GM18507 (cell line): ENCODE results near the gene LYZL2.
"Not testable (repeated sequence)": the region's sequence is repeated elsewhere in the genome, so short reads cannot be mapped to it uniquely, and the experiment has no call there.

Experiments
- DNase-seq: peaks from one replicate; pipeline ENCODE4 v3.0.0; 2011; ENCODE audit warnings: low read depth; ENCODE audit not compliant: insufficient read length; ENCODE audit errors: extremely low spot score
- FAIRE-seq: peaks from 2 replicates; lab custom pipeline; 2011; peaks lifted over from hg19 to GRCh38; lab: Jason Lieb, UNC

The LYZL2 gene

DNA sequence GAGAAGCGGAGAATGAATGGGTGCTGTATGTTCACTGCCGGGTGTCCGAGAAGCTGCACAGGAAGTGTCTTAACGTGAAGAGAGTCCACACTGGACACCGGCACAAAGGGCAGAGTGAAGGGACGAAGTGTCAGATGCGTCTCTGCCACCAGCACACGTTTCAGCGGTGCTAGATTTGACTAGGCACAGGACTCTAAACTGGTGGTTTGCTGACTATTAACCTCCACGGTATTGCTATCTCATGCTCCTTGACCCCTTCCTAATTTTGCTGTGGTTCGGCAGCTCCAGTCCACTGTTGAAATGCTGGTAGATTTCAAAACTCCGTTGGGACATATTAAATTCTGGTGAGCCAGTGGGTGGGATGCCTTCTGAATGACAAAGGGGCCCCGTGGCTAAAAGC is 13.3 kb upstream of the LYZL2 start:
- not testable (repeated sequence) for FAIRE-seq, DNase-seq

DNA sequence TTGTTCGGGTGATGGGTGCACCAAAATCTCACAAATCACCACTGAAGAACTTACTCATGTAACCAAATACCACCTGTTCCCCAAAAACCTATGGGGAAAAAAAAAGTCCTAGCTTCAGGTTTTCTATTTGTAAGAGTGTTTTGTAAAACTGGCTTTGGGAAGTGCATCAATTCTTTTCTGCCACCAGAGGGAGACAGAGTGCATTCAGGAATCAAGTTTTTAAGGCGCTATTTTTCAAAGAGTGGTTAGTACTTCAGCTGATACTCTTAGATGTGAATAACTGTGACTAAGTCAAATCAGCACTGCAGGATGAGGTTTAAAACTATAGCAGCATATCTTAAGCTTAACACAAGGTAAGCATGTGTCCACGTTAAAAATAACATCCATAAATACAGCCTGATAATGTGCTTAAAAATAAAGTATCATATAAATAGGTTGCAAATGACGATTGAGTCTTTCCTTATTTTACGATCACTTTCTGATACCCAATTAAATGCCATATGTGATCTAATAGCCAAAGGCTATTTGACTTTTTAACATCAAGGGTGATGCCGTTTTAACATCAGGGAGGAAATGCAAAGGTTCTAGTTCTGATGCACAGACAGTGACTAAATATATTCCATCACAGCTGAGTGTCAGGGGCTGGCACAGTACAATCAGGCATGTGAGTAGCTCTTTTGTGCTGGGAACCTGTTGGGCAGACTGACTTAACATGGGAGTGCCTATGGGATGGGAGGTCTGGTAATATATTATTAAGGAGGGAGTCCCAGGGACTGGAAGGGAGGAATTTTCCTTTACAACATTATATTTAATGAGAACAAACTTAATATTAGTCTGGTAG is 10.6 kb upstream of the LYZL2 start:
- DNase-seq (peak; percentile 22), FAIRE-seq (peak; percentile 61)

DNA sequence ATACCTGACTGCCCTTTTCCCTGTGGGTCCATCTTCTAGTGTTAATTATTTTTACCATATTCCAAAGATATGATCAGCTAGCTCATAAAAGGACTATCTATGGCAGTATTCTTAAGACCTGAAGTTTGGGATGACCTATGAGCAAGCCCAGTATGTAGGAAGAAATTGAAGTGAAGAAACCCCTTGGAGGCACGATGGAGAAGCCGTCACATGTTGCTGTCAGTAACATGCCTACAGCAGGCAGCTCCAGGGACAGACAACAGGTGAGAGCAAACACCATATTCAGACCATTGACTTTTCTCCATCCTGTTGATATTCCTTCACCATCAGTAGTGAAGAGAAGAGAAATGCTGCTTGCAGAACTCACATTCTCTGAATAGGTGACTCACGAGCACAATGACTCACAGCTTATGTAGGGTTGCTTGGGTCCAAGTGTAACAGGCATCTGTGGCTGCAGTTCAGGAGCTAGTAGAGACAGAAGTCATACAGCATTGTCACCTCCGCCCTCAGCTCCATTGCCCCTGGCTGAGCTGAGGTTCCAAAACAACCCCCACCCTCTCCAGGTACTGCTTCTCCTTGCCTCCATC is 8.4 kb upstream of the LYZL2 start:
- no peak for FAIRE-seq
- DNase-seq = no peak

DNA sequence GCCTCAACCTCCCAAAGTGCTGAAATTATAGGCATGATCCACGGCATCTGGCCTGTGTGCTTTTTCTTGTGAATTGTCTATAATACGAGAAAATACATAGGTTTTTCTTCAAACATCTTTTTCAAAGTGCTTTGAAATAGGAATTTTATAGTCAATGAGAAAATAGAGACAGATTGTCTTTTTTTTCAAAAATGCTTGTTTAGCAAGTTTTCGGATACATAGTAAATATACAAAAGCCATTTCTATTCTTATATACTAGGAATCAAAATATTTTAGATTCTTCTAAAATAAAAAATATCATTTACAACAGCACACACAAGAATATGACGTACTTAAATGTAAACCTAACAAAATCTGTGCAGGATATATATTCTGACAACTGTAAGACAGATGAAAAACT is 1.6 kb upstream of the LYZL2 start:
- DNase-seq = no peak
- no peak for FAIRE-seq

DNA sequence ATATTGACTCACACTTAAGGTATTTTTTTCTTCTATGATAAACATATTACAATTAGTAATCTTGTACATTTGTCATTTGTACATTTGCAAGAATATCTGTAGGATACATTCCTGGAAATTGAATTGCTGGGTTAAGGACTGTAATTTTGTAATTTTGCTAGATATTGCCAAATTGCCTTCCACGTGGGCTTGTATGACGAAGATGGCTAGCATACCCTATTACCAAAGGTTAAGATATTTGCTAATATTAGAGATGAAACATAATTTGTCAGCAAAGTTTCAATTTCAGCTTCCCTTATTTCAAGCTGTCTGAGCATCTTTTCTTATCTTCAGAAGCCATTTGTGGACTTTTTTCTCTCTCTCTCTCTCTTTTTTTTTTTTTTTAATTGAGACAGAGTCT is 1.0 kb upstream of the LYZL2 start:
- no peak for FAIRE-seq
- DNase-seq = no peak

DNA sequence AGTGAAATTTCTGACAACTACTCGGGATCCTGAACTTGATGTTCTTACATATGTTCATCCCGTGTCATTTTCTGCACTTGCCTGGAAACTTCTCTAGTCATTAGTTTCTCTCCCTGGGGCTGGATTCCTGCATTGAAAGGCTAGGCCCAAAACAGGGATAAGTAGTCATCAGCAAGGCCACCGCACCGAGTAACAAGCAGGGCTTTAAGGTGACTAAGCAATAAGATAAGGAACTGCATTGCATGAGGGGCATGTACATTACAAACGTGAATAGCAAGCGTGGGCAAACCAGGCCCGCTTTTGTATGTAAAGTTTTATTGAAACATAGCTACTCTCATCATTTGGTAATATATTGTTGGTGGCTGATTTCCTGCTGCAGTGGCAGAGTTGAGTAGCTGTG is 977 bp downstream of the LYZL2 start:
- DNase-seq, FAIRE-seq: not testable (repeated sequence)

DNA sequence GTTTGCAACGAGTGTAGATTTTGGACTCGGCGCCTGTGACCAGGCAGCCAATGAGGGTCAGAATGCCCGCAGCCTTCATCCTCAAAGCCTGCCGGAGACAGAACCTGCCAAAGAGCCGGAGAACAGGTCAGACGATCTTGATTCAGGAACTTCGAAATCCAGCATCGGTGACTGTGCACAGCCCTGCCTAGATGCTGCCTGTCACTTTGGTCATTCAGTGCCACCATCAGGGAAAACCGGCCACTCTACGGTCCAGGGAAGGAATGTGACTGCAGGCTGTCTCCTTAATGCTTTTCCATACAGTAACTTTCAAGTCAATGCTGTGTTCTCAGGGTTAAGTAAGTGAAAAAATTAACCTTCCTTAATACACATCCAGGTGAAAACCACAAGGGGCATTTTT is 2.7 kb downstream of the LYZL2 start:
- DNase-seq, FAIRE-seq: not testable (repeated sequence)

DNA sequence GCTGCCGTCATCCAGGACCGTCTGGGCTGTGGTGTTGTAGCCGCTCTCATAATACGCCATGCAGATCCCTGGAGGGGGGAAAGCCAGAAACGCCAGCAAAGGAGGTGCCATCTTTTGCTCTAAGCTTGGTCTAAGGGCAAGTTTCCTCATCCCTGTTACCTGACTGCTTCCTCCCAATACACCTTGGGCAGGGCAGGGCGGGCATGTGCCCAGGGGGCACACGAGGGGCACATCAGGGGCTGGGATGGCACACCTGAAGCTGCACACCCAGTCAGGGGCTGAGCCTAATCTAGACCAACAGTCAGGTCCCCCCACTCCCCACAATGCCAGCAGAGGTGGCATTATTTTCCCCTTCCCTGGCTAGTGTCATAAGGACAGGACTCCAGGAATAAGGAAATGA is 3.4 kb downstream of the LYZL2 start:
- FAIRE-seq, DNase-seq: not testable (repeated sequence)

DNA sequence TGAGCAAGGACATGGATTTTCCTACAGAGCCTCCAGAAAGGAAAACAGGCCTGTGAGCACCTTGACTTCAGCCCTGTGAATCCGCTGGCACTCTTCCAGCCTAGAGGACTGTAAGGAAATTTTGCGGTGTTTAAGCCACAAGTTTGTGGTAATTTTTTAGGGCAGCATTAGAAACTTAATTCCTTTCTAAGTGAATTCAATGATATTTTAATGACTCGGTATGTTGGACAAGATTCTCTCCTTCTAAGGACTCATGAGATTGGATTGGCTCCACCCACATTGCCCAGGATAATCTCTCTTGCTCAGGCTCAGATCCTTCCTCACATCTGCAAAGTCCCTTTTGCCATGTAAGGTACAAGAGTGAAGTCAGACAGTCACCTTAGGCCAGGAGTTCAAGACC is 4.5 kb downstream of the LYZL2 start:
- FAIRE-seq (no peak), DNase-seq (no peak)

DNA sequence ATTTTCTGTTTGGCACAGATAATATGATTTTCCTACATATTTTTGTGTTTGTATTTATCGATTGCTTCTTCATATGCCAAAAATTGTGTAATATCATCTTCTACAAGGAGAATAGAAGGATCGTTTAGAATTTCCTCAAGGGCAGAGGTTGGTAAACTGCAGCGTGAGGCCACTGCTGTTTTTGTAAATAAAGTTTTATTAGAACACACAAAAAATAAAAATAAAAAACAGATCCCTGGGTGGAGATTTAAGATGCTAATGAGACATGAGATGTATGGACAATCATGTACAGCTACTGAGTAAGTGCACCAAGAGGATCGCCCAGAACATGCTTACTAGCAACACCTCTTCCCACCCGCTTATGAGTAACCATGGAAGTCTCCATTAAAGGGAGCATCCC is 9.6 kb downstream of the LYZL2 start:
- no peak for FAIRE-seq

DNA sequence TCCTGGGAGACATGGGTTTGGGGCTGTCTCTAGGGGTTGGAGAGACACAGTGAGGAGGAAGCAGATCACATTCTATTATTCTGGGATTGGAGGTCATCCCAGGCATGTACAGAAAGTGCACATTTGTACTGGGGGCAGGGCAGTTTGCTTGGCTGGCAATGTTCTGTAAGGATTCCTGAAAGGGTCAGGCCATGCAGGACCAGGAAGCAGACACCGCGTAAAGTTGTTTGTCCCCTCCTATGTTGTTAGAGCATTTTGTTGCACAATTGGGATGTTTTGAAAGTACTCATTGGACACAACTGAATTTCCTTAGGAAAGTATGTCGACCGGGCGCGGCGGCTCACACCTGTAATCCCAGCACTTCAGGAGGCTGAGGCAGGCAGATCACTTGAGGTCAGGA is 12.5 kb downstream of the LYZL2 start:
- no peak for FAIRE-seq
- DNase-seq = no peak

More for the DNA sequence above, 9.6 kb downstream of the LYZL2 start:
- no peak for DNase-seq

DNA sequence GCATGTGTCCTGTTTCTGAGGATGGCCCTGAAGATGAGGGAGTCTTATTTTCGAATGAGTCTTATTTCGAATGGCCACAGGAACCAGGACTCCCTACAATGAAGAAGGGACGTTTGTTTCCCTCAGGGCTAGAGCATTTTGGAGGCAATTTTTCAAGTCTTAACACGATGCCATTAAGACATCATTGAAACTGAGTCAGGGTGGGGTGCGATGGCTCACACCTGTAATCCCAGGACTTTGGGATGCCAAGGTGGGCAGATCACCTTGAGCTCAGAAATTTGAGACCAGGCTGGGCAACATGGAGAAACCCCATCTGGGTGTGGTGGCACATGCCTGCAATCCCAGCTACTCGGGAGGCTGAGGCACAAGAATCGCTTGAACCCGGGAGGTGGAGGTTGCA is 18.5 kb downstream of the LYZL2 start:
- DNase-seq, FAIRE-seq: not testable (repeated sequence)

DNA sequence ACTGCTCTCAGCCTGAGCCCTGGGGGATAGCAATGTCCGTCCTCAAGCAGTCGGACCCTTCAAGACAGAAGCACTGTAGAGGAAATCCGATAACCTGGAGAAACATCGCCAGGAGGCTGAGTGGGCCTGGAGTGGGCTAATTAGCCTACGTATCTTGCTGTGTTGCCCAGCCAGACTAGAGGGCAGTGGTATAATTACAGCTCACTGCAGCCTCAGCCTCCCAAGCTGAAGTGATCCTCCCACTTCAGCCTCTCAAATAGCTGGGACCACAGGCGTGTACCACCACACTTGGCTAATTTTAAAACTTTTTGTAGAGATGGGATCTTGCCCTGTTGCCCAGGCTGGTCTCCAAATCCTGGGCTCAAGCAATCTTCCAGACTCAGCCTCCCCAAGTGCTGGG is 21.7 kb downstream of the LYZL2 start:
- DNase-seq (no peak), FAIRE-seq (no peak)

DNA sequence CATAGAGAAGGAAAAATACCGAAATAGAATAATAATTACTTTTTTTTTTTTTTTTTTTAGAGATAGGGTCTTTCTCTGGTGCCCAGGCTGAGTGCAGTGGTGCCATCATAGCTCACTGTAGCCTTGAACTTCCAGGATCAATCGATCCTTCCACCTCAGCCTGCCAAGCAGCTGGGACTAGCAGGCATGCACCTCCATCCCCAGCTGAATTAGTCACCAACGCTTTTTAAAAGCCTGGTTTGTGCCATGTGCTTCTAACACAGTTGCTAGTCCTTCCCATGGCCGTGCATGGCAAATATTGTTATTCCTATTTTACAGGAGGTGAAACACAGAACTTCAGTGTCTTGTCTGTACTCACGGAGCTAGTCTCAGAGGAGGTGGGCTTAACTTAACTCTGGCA is 23.2 kb downstream of the LYZL2 start:
- FAIRE-seq = no peak
- no peak for DNase-seq

DNA sequence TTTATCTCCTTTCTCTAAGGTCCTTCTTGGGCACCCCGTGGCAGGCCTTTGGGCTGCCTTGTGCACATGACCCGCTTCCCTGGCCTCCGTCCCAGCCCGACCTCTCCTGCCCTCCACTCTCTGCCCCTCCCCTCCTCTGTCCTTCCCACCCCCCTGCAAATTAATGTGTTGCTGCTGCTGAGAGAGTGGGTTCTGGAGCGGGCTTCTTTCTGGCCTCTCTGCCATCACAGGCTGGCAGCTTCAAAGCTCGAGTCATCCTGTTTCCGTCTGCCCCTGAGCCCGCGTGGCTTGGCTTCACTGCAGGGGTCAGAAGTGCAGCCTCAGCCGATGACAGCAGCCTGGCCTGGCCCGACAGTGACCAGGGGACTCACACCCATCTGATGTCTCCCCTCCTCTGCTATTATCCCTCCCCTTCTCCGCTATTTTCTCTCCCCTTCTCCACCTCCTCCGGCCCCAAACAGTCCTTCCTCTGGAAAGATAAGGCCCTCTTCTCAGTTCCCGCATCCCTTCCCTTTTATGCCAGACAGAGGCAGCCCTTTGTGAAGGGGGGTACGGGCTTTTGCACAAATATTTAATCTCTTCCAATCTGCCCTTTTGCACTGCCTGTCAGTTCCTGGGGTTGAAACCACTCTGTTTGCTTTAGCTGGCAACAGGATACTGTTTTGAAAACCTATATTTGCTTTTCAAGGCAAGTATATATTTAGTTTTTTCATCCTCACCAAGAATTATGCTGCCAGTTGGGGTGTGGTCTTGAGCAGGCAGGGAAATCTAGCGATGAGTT is 24.0 kb downstream of the LYZL2 start:
- DNase-seq, FAIRE-seq: not testable (repeated sequence)

DNA sequence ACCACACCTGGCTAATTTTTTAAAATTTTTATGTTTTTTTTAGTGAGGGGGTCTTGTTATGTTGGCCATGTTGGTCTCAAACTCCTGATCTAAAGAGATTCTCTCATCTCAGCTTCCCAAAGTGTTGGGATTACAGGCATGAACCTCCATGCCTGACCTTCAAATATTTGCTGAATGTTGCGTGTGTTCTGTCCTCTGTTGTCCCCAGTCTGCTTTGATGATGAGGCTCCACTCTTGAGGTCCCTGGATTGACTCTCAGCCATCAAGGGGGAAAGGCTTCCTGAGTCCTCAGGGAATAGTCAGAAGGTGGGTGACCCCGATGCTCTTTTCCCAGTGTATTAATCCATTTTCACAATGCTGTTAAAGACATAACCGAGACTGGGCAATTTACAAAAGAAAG is 26.0 kb downstream of the LYZL2 start:
- DNase-seq (no peak), FAIRE-seq (no peak)

DNA sequence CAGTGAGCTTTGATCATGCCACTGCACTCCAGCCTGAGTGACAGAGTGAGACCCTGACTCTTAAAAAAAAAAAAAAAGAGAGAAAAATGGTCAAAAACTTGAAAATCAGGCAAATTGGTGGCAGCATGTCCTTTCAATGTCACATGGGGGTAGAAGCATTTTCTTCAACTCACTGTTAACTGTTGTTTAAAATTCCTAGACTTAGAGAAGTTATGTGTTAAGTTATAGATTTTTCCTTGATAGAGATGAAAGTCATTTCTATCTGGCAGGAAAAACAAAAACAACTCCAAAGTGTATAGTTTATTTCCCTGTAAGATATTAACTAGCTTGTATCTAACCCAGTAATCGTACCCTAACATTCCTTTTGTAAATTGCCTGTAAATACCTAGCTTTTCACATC is 26.8 kb downstream of the LYZL2 start:
- no peak for FAIRE-seq
- no peak for DNase-seq

DNA sequence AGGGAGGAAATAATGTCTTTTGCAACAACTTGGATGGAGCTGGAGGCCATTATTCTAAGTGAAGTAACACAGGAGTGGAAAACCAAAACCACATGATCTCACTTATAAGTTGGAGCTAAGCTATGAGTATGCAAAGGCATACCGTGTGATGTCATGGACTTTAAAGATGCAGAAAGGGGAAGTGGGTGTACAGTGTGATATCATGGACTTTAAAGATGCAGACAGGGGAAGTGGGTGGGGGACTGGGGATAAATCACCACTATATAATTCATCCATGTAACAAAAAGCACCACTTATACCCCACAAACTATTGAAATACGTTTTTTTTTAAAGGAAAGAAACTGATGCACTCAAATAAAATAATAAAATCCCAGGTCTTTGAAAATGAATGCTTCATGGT is 29.5 kb downstream of the LYZL2 start:
- DNase-seq = no peak
- FAIRE-seq = no peak

DNA sequence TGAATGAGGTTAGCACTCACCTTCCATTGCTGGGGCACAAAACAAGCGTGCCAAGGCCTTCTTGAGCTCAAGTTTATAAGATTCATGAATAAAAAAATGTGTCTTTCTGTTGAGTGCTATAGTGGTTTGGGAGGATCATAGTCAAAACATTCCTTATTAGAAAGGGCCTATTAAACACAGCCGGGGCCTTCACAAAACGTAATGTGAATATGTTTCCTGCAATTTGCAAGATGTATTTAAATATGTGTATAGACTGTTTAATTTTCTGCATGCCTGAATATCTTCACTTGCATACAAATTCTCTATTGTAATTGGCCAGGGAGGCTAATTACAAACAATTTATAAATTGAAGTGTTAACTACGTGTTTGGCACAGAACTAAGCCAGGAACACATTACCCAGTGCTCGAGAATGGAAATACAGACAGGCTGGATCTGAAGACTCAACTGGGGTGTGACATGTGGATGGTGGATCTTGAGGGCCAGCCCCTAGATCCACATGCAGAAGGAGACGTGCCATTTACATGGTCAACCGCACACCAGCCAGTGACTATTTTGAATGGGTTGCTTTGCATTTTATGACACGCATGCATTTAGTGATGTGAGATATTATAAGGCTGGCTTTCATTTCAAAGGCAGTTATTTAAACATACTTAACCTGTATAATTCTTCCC is 31.3 kb downstream of the LYZL2 start:
- DNase-seq (no peak), FAIRE-seq (no peak)

DNA sequence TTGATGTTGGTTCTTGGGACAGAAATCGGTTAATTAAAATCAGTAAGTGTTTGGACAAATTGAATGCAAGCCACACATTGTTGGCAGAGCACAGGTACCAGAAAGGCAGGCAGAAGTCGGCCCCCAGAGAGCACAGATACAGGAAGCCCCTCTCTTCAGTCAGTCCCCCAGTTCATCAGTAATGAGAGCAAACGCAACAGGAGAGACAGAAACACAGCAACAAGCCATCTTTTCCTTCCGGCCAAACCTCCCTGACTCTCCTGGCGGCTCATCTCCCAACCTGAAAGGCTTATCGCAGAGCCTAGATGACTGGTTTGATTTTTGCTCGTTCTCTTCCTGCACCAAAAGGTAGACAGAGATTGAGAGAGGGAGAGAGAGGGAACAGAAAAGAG is 32.1 kb downstream of the LYZL2 start:
- FAIRE-seq, DNase-seq: not testable (repeated sequence)
